Measurements from ENCODE around the gene NCR3LG1. TPM values are rescaled to one million over a fixed set of nuclear protein-coding genes. Genes with fewer than 3 reads are reported as not detected.

The NCR3LG1 gene, protein sequence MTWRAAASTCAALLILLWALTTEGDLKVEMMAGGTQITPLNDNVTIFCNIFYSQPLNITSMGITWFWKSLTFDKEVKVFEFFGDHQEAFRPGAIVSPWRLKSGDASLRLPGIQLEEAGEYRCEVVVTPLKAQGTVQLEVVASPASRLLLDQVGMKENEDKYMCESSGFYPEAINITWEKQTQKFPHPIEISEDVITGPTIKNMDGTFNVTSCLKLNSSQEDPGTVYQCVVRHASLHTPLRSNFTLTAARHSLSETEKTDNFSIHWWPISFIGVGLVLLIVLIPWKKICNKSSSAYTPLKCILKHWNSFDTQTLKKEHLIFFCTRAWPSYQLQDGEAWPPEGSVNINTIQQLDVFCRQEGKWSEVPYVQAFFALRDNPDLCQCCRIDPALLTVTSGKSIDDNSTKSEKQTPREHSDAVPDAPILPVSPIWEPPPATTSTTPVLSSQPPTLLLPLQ
- total RNA-seq (2021) = 2.0 to 2.7 TPM (median 2.5 TPM) in 3 replicates
- percentile 44 among the genes with signal in this experiment for Bru-seq, nascent RNA
- long read RNA-seq, experiment 1 = 0 reads
- long read RNA-seq, experiment 2, partial matches to known transcripts = 0 of 2 reads
- long read RNA-seq, experiment 2, other reads (novel, unspliced or antisense) = 2 of 2 reads
- long read RNA-seq, experiment 3, partial matches to known transcripts = 1 of 1 reads
- long read RNA-seq, experiment 3, other reads (novel, unspliced or antisense) = 0 of 1 reads

DNA sequence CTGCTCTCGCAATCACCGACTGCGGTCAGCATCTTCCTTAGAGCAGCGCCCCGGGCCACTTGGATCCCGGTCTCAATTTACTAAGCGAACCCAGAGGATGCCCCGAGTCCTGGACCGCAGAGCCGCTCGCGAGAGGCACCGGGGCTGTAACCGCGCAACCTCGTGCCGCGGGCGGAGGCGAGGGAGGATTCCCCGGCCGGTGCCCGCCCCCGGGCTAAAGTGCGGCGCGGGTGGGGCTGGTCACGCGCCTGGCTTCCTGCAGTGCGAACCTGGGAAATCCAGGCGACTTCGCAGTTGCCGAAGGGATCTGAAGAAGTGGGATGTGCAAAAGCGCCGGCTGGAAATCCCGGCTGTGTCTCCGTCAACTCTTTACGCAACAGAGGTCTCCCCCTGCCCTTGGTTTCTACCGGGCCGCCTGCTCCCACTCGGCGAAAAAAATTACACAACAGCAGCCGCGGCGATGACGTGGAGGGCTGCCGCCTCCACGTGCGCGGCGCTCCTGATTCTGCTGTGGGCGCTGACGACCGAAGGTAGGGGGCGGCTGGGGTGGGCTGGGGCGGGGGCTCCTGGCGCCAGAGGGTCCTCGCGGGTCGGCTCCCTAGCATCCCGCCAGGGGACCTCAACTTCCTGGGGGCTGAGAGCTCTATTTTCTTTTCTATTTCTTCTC, at the start of gene NCR3LG1:
Gene NCR3LG1, plus strand, starts transcription at position 291 of the 667 bp plus-strand sequence. Its CDS starts 170 bp downstream, at position 461.
- ChIA-PET CTCF (interaction anchor here (0.6 to 3.7 kb wide), 3 partner anchors 13 to 251 kb away, joined by 4 to 41 read pairs (median 5); no protein-coding TSS in a partner anchor), POLR2A (interaction anchor here (0.7 kb wide), 1 partner anchor 13 kb away, joined by 9 read pairs; no protein-coding TSS in a partner anchor)
- Mint-ChIP-seq H3K27ac (no peak within 1 kb of the TSS), H3K4me3 (peak within 1 kb of the TSS; percentile 82), H3K9me3 (peaks cover 12% of the 10 kb centered on the region), H3K27me3 (ENCODE audit: low read depth) (peaks cover 85% of the 10 kb centered on the region), H3K4me1 (peaks cover 27% of the 10 kb centered on the region), H3K36me3 (peaks cover 2% of the 10 kb centered on the region)
- peak; percentile 59 for ATAC-seq
- TF ChIP-seq TEAD4 (CRISPR knock-in tag; IDR thresholded peaks at IDR 0.05) (0 out of 2 replicates have a peak, but pooled peaks have one; percentile 34), KAT7 (CRISPR knock-in tag; IDR thresholded peaks at IDR 0.05; ENCODE audit: borderline replicate concordance) (no peak), ZNF138 (CRISPR knock-in tag; conservative IDR thresholded peaks at IDR 0.05) (no peak), GABPB1 (CRISPR knock-in tag; IDR thresholded peaks at IDR 0.05) (peak; percentile 24; the same call in 1 of the 2 replicates), GTF2I (CRISPR knock-in tag; conservative IDR thresholded peaks at IDR 0.05) (no peak), GRHL2 (CRISPR knock-in tag; IDR thresholded peaks at IDR 0.05; ENCODE audit: insufficient replicate concordance, severe bottlenecking) (no peak)
- TF ChIP-seq, protein P1, sequence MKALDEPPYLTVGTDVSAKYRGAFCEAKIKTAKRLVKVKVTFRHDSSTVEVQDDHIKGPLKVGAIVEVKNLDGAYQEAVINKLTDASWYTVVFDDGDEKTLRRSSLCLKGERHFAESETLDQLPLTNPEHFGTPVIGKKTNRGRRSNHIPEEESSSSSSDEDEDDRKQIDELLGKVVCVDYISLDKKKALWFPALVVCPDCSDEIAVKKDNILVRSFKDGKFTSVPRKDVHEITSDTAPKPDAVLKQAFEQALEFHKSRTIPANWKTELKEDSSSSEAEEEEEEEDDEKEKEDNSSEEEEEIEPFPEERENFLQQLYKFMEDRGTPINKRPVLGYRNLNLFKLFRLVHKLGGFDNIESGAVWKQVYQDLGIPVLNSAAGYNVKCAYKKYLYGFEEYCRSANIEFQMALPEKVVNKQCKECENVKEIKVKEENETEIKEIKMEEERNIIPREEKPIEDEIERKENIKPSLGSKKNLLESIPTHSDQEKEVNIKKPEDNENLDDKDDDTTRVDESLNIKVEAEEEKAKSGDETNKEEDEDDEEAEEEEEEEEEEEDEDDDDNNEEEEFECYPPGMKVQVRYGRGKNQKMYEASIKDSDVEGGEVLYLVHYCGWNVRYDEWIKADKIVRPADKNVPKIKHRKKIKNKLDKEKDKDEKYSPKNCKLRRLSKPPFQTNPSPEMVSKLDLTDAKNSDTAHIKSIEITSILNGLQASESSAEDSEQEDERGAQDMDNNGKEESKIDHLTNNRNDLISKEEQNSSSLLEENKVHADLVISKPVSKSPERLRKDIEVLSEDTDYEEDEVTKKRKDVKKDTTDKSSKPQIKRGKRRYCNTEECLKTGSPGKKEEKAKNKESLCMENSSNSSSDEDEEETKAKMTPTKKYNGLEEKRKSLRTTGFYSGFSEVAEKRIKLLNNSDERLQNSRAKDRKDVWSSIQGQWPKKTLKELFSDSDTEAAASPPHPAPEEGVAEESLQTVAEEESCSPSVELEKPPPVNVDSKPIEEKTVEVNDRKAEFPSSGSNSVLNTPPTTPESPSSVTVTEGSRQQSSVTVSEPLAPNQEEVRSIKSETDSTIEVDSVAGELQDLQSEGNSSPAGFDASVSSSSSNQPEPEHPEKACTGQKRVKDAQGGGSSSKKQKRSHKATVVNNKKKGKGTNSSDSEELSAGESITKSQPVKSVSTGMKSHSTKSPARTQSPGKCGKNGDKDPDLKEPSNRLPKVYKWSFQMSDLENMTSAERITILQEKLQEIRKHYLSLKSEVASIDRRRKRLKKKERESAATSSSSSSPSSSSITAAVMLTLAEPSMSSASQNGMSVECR (CRISPR knock-in tag; IDR thresholded peaks at IDR 0.05; ENCODE audit: borderline replicate concordance) = 0 out of 2 replicates have a peak, but pooled peaks have one; percentile 47
- TF ChIP-seq, protein P2, sequence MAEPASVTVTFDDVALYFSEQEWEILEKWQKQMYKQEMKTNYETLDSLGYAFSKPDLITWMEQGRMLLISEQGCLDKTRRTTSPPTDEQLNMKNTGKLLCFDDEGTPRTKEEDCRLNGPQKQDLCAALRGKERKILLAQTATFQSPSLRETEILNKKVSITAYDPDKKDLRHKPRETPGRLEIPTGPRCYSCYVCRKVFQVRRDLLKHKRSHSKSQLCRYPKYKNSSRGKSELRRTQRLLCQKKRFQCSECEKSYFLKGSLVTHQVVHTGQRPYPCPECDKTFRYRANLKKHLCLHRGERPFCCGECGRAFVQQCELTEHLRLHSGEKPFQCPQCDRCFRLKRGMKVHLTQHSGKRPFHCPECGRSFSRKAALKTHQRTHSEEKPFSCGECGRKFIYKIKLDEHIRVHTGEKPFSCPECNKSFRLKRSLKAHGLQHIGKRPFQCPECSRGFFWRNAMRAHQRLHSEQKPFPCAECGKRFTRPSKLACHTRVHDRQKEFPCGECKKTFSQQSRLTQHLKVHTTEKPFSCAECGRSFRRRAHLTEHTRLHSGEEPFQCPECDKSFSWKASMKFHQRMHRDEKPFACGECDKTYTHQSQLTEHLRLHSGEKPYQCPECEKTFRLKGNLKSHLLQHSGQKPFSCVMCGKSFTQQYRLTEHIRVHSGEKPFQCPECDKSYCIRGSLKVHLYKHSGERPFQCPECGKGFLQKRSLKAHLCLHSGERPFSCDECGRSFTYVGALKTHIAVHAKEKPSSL (CRISPR knock-in tag; conservative IDR thresholded peaks at IDR 0.05) = no peak
- TF ChIP-seq, protein P3, sequence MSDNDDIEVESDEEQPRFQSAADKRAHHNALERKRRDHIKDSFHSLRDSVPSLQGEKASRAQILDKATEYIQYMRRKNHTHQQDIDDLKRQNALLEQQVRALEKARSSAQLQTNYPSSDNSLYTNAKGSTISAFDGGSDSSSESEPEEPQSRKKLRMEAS (CRISPR knock-in tag; IDR thresholded peaks at IDR 0.05) = peak; percentile 89
- TF ChIP-seq, protein P4, sequence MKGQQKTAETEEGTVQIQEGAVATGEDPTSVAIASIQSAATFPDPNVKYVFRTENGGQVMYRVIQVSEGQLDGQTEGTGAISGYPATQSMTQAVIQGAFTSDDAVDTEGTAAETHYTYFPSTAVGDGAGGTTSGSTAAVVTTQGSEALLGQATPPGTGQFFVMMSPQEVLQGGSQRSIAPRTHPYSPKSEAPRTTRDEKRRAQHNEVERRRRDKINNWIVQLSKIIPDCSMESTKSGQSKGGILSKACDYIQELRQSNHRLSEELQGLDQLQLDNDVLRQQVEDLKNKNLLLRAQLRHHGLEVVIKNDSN (CRISPR knock-in tag; IDR thresholded peaks at IDR 0.05) = peak; percentile 69; the same call in 1 of the 2 replicates
- DNase-seq (ENCODE audit: low spot score) = peak; percentile 59

DNA sequence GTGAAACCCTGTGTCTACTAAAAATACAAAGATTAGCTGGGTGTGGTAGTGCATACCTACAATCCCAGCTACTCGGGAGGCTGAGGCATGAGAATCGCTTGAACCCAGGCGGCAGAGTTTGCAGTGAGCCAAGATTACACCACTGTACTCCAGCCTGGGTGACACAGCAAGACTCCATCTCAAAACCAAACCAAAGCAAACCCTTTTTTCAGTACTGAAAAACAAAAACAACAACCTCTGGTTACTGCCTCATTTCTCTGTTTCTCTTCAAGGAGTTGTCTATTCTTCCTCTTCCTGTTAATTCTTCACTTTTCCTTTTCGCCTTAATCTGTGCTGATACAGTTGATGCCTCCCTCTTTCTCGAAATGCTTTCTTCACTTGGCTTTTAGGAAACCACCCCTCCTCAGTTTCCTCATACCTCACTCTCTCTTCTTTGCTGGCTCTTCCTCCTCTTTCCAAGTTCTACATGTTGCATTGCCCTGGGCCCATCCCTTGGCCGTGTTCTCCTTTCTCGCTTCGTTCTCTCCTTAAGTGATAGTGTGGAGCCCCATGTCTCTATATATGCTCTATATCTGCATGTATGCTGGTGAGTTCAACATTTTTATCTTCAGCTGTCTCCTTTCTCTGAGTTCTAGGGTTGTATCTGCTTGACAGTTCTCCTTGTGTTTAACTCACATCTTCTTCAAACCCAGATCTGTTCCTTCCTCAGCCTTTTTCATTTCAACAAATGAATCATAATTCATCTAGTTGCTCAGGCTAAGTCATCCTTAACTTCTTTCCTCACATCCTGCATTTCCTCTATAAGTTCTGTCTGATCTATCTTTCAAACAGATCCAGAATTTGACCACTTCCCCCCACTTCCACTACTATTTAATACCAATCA, 38.0 kb upstream of the NCR3LG1 start:
- no peak overlapping the region for H3K4me3 Mint-ChIP-seq
- ATAC-seq (no peak), DNase-seq (ENCODE audit: low spot score) (no peak)
- CTCF ChIA-PET = no interaction called here
- no peaks in the 10 kb centered on the region for H3K27me3 Mint-ChIP-seq (ENCODE audit: low read depth)
- no peaks in the 10 kb centered on the region for H3K9me3 Mint-ChIP-seq
- POLR2A ChIA-PET = no interaction called here
- H3K4me1 Mint-ChIP-seq = no peaks in the 10 kb centered on the region
- H3K27ac Mint-ChIP-seq = no peak overlapping the region
- no peaks in the 10 kb centered on the region for H3K36me3 Mint-ChIP-seq
- no peak for TF ChIP-seq TEAD4 (CRISPR knock-in tag; IDR thresholded peaks at IDR 0.05)
- TF ChIP-seq, protein P5, sequence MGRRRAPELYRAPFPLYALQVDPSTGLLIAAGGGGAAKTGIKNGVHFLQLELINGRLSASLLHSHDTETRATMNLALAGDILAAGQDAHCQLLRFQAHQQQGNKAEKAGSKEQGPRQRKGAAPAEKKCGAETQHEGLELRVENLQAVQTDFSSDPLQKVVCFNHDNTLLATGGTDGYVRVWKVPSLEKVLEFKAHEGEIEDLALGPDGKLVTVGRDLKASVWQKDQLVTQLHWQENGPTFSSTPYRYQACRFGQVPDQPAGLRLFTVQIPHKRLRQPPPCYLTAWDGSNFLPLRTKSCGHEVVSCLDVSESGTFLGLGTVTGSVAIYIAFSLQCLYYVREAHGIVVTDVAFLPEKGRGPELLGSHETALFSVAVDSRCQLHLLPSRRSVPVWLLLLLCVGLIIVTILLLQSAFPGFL (CRISPR knock-in tag; IDR thresholded peaks at IDR 0.05; ENCODE audit: borderline replicate concordance) = no peak
- TF ChIP-seq, protein P6, sequence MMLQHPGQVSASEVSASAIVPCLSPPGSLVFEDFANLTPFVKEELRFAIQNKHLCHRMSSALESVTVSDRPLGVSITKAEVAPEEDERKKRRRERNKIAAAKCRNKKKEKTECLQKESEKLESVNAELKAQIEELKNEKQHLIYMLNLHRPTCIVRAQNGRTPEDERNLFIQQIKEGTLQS (CRISPR knock-in tag; conservative IDR thresholded peaks at IDR 0.05) = no peak
- no peak for TF ChIP-seq ZNF219 (CRISPR knock-in tag; IDR thresholded peaks at IDR 0.05; ENCODE audit: borderline replicate concordance)
- TF ChIP-seq FOXJ3 (CRISPR knock-in tag; IDR thresholded peaks at IDR 0.05; ENCODE audit: borderline replicate concordance) = no peak
- no peak for TF ChIP-seq ZNF232 (CRISPR knock-in tag; IDR thresholded peaks at IDR 0.05)
- TF ChIP-seq, protein P7, sequence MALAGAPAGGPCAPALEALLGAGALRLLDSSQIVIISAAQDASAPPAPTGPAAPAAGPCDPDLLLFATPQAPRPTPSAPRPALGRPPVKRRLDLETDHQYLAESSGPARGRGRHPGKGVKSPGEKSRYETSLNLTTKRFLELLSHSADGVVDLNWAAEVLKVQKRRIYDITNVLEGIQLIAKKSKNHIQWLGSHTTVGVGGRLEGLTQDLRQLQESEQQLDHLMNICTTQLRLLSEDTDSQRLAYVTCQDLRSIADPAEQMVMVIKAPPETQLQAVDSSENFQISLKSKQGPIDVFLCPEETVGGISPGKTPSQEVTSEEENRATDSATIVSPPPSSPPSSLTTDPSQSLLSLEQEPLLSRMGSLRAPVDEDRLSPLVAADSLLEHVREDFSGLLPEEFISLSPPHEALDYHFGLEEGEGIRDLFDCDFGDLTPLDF (CRISPR knock-in tag; IDR thresholded peaks at IDR 0.05) = no peak
- TF ChIP-seq IRF2 (CRISPR knock-in tag; IDR thresholded peaks at IDR 0.05; ENCODE audit: borderline replicate concordance, low read depth) = no peak
- TF ChIP-seq CBFB (CRISPR knock-in tag; IDR thresholded peaks at IDR 0.05; ENCODE audit: low read depth) = no peak
